ENCODE measurements around the gene UBE2J2. TPM values are rescaled to one million over a fixed set of nuclear protein-coding genes. Genes with fewer than 3 reads are reported as not detected.

Gene UBE2J2
- total and polyA plus RNA-seq, 2 of the 13 experiments (the other 11 are each of a cell fraction or from before 2014, with no cell fraction given): 25.4 to 29.4 TPM

DNA sequence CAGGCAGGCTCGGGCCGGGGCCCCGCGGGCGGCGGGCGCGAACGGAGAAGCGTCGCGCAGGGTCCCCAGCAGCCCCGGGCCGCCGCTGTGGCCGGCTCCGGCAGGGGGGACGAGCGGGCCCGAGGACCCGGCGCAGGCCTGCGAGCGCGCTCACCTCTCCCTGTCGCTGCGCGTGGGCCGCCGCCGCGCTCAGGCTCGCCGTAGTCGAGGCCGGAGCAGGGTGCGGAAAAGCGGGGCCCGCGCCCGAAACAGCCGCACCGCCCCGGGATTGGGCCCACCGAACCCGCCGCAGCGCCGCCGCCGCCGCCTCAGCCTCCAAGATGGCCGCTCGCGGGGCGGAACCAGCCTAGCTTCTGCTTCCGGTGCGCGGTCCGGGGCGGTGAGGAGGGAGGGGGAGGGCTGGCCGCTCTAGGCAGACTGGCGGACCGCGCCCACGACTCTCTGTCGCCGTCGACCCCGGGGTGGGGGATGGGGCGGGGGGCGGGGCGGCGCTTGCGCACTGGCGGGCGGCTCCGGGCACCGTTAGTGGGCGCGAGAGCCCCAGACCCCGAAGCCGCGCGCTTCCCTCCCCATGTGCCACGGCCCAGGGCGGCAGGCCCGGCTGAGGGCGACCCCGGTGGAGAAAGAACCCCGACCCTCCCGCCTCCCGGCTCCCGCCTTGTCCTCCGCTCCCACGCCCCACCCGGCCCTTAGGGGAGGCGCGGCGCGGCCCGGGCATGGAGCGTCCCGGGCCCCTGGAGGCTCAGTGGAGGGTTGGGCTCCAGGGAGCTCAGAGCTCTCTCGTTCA lies at the start of gene UBE2J2 (continued):
- TF ChIP-seq, protein P1, sequence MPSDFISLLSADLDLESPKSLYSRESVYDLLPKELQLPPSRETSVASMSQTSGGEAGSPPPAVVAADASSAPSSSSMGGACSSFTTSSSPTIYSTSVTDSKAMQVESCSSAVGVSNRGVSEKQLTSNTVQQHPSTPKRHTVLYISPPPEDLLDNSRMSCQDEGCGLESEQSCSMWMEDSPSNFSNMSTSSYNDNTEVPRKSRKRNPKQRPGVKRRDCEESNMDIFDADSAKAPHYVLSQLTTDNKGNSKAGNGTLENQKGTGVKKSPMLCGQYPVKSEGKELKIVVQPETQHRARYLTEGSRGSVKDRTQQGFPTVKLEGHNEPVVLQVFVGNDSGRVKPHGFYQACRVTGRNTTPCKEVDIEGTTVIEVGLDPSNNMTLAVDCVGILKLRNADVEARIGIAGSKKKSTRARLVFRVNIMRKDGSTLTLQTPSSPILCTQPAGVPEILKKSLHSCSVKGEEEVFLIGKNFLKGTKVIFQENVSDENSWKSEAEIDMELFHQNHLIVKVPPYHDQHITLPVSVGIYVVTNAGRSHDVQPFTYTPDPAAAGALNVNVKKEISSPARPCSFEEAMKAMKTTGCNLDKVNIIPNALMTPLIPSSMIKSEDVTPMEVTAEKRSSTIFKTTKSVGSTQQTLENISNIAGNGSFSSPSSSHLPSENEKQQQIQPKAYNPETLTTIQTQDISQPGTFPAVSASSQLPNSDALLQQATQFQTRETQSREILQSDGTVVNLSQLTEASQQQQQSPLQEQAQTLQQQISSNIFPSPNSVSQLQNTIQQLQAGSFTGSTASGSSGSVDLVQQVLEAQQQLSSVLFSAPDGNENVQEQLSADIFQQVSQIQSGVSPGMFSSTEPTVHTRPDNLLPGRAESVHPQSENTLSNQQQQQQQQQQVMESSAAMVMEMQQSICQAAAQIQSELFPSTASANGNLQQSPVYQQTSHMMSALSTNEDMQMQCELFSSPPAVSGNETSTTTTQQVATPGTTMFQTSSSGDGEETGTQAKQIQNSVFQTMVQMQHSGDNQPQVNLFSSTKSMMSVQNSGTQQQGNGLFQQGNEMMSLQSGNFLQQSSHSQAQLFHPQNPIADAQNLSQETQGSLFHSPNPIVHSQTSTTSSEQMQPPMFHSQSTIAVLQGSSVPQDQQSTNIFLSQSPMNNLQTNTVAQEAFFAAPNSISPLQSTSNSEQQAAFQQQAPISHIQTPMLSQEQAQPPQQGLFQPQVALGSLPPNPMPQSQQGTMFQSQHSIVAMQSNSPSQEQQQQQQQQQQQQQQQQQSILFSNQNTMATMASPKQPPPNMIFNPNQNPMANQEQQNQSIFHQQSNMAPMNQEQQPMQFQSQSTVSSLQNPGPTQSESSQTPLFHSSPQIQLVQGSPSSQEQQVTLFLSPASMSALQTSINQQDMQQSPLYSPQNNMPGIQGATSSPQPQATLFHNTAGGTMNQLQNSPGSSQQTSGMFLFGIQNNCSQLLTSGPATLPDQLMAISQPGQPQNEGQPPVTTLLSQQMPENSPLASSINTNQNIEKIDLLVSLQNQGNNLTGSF (CRISPR knock-in tag; IDR thresholded peaks at IDR 0.05): no peak
- TF ChIP-seq SIN3A (IDR thresholded peaks at IDR 0.05; ENCODE audit: borderline replicate concordance, low read depth, low read length) (peak; percentile 75; the same call in 1 of the 2 replicates), KLF6 (CRISPR knock-in tag; IDR thresholded peaks at IDR 0.05) (peak; percentile 83; the same call in 1 of the 2 replicates), ZNF792 (CRISPR knock-in tag; IDR thresholded peaks at IDR 0.05) (no peak), ZSCAN22 (CRISPR knock-in tag; IDR thresholded peaks at IDR 0.05) (no peak), ZNF256 (CRISPR knock-in tag; conservative IDR thresholded peaks at IDR 0.05) (no peak), MYC (CRISPR knock-in tag; IDR thresholded peaks at IDR 0.05; ENCODE audit: borderline replicate concordance) (peak; percentile 79), HOXA9 (CRISPR knock-in tag; IDR thresholded peaks at IDR 0.05; ENCODE audit: borderline replicate concordance) (0 out of 2 replicates have a peak, but pooled peaks have one; percentile 71), ZNF644 (CRISPR knock-in tag; IDR thresholded peaks at IDR 0.05; ENCODE audit: low read depth) (no peak), ZNF34 (CRISPR knock-in tag; IDR thresholded peaks at IDR 0.05; ENCODE audit: borderline replicate concordance) (no peak), FOSL1 (CRISPR knock-in tag; IDR thresholded peaks at IDR 0.05; ENCODE audit: borderline replicate concordance) (no peak), SMAD1 (CRISPR knock-in tag; IDR thresholded peaks at IDR 0.05; ENCODE audit: borderline replicate concordance, low read depth) (peak; percentile 53; the same call in 1 of the 2 replicates), RFXAP (CRISPR knock-in tag; IDR thresholded peaks at IDR 0.05; ENCODE audit: borderline replicate concordance) (peak; percentile 33; the same call in 1 of the 2 replicates), GABPA (IDR thresholded peaks at IDR 0.05; ENCODE audit: low read depth, low read length) (no peak), GABPA (CRISPR knock-in tag; IDR thresholded peaks at IDR 0.05; ENCODE audit: low read depth) (peak; percentile 89), DPF2 (CRISPR knock-in tag; IDR thresholded peaks at IDR 0.05; ENCODE audit: borderline replicate concordance, low read depth) (no peak), ZNF577 (CRISPR knock-in tag; IDR thresholded peaks at IDR 0.05; ENCODE audit: borderline replicate concordance, low read depth) (no peak), FOSL2 (CRISPR knock-in tag; IDR thresholded peaks at IDR 0.05) (0 out of 2 replicates have a peak, but pooled peaks have one; percentile 25), PTBP1 (IDR thresholded peaks at IDR 0.05; ENCODE audit: low read depth, low read length, poor library complexity, severe bottlenecking) (no peak)
- TF ChIP-seq, protein P2, sequence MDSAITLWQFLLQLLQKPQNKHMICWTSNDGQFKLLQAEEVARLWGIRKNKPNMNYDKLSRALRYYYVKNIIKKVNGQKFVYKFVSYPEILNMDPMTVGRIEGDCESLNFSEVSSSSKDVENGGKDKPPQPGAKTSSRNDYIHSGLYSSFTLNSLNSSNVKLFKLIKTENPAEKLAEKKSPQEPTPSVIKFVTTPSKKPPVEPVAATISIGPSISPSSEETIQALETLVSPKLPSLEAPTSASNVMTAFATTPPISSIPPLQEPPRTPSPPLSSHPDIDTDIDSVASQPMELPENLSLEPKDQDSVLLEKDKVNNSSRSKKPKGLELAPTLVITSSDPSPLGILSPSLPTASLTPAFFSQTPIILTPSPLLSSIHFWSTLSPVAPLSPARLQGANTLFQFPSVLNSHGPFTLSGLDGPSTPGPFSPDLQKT (CRISPR knock-in tag; IDR thresholded peaks at IDR 0.05; ENCODE audit: borderline replicate concordance): no peak
- TF ChIP-seq, protein P3, sequence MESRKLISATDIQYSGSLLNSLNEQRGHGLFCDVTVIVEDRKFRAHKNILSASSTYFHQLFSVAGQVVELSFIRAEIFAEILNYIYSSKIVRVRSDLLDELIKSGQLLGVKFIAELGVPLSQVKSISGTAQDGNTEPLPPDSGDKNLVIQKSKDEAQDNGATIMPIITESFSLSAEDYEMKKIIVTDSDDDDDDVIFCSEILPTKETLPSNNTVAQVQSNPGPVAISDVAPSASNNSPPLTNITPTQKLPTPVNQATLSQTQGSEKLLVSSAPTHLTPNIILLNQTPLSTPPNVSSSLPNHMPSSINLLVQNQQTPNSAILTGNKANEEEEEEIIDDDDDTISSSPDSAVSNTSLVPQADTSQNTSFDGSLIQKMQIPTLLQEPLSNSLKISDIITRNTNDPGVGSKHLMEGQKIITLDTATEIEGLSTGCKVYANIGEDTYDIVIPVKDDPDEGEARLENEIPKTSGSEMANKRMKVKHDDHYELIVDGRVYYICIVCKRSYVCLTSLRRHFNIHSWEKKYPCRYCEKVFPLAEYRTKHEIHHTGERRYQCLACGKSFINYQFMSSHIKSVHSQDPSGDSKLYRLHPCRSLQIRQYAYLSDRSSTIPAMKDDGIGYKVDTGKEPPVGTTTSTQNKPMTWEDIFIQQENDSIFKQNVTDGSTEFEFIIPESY (CRISPR knock-in tag; IDR thresholded peaks at IDR 0.05): peak; percentile 15; the same call in 1 of the 2 replicates

Measured in HepG2 (cell line).